Ascending aorta (tissue), 2 donors: ENCODE data around the gene DIAPH2. TPM values are rescaled to one million over a fixed set of nuclear protein-coding genes. Genes with fewer than 3 reads are reported as not detected.

Experiments
- DNase-seq, 2 donors: peaks; one replicate each; pipeline ENCODE4 v3.0.0-alpha.2; 2019; ENCODE audit warnings: low spot score in 2 of 2
- H3K27ac ChIP-seq, 2 donors: fragments of 200-600 bp; sonication (generic); one replicate each; pipeline ENCODE4 v1.5.1; 2016 to 2017; ENCODE audit warnings: mild to moderate bottlenecking in 1 of 2
- H3K27me3 ChIP-seq: fragments of 200-600 bp; sonication (generic); one replicate; pipeline ENCODE4 v1.5.1; 2017
- H3K36me3 ChIP-seq, 2 donors: fragments of 200-600 bp; sonication (generic); one replicate each; pipeline ENCODE4 v1.5.1; 2016
- H3K4me1 ChIP-seq, 2 donors: fragments of 200-600 bp; sonication (generic); one replicate each; pipeline ENCODE4 v1.5.1; 2016 to 2017; ENCODE audit warnings: mild to moderate bottlenecking in 1 of 2
- H3K4me3 ChIP-seq, 2 donors: fragments of 200-600 bp; sonication (generic); one replicate each; pipeline ENCODE4 v1.5.1; 2016 to 2017; ENCODE audit warnings: mild to moderate bottlenecking in 1 of 2
- H3K9me3 ChIP-seq, 2 donors: fragments of 200-600 bp; sonication (generic); one replicate each; pipeline ENCODE4 v1.5.1; 2016
- CTCF ChIP-seq, 3 experiments: fragments of 200-600 bp in 2 of 3; fragments of 450-650 bp in 1 of 3; sonication (generic) in 2 of 3; IDR thresholded peaks; one replicate each; pipeline ENCODE4 v1.5.1; 2016 to 2019; ENCODE audit warnings: antibody characterized with exemption in 3 of 3, mild to moderate bottlenecking in 1 of 3, moderate library complexity in 1 of 3
- intact Hi-C: fragments of 100-400 bp; cut with DNase I; formaldehyde crosslinking; loops from one replicate; pipeline ENCODE4 v1.15.1; 2023
- total RNA-seq: library from RNA; depleted of rRNA; stranded (reverse); fragments of >200 nt; gene quantifications from one replicate; pipeline ENCODE4 v1.1.0, GENCODE V29; 2016

Gene DIAPH2
- total RNA-seq, 1 donor from 2014 or later = 27.9 TPM

GRCh38 chrX:97290199-97290598 lies 605.6 kb downstream of the DIAPH2 start:
- no peaks in the 10 kb centered on the region for H3K9me3 ChIP-seq
- no peak overlapping the region for H3K27ac ChIP-seq
- no peak for DNase-seq
- H3K4me1 ChIP-seq = no peaks in the 10 kb centered on the region
- no peaks in the 10 kb centered on the region for H3K36me3 ChIP-seq
- intact Hi-C loops = no loop called here
- no peaks in the 10 kb centered on the region for H3K27me3 ChIP-seq
- no peak for TF ChIP-seq CTCF (IDR thresholded peaks at IDR 0.05)
- no peak overlapping the region for H3K4me3 ChIP-seq

- H3K36me3 ChIP-seq = no peaks in the 10 kb centered on the region
- no peak for DNase-seq
- no peaks in the 10 kb centered on the region for H3K4me1 ChIP-seq
- intact Hi-C loops = no loop called here
- H3K4me3 ChIP-seq = no peak overlapping the region
- no peak overlapping the region for H3K27ac ChIP-seq
- no peaks in the 10 kb centered on the region for H3K27me3 ChIP-seq
- H3K9me3 ChIP-seq = no peaks in the 10 kb centered on the region
- TF ChIP-seq CTCF (IDR thresholded peaks at IDR 0.05) = no peak
Observed at GRCh38 chrX:97294041-97294440, 609.4 kb downstream of the DIAPH2 start.

- no peaks in the 10 kb centered on the region for H3K27me3 ChIP-seq
- H3K36me3 ChIP-seq = no peaks in the 10 kb centered on the region
- no peak for DNase-seq
- intact Hi-C loops = no loop called here
- no peaks in the 10 kb centered on the region for H3K9me3 ChIP-seq
- no peak overlapping the region for H3K4me3 ChIP-seq
- no peak for TF ChIP-seq CTCF (IDR thresholded peaks at IDR 0.05)
- H3K27ac ChIP-seq = no peak overlapping the region
- no peaks in the 10 kb centered on the region for H3K4me1 ChIP-seq
Observed at GRCh38 chrX:97295954-97296353, 611.3 kb downstream of the DIAPH2 start.

- no peaks in the 10 kb centered on the region for H3K27me3 ChIP-seq
- H3K4me1 ChIP-seq = no peaks in the 10 kb centered on the region
- intact Hi-C loops = no loop called here
- H3K4me3 ChIP-seq = no peak overlapping the region
- H3K36me3 ChIP-seq = no peaks in the 10 kb centered on the region
- no peaks in the 10 kb centered on the region for H3K9me3 ChIP-seq
- TF ChIP-seq CTCF (IDR thresholded peaks at IDR 0.05) = no peak
- no peak for DNase-seq
- H3K27ac ChIP-seq = no peak overlapping the region
Observed at GRCh38 chrX:97306771-97307470, 622.3 kb downstream of the DIAPH2 start.

GRCh38 chrX:97308171-97308570 lies 623.5 kb downstream of the DIAPH2 start:
- Histone ChIP-seq H3K9me3 (no peaks in the 10 kb centered on the region), H3K4me3 (no peak overlapping the region), H3K36me3 (no peaks in the 10 kb centered on the region), H3K27ac (no peak overlapping the region), H3K27me3 (no peaks in the 10 kb centered on the region), H3K4me1 (no peaks in the 10 kb centered on the region)
- DNase-seq = no peak
- intact Hi-C loops = no loop called here
- no peak for TF ChIP-seq CTCF (IDR thresholded peaks at IDR 0.05)
